GM19438 (cell line): ENCODE data around the gene OTUB2.

Experiments
- ATAC-seq: cut with Tn5 transposase; IDR thresholded peaks from one replicate; pipeline ENCODE4 v1.9.1; 2021; ENCODE audit warnings: low read depth; ENCODE audit not compliant: unreplicated experiment

The OTUB2 gene

DNA sequence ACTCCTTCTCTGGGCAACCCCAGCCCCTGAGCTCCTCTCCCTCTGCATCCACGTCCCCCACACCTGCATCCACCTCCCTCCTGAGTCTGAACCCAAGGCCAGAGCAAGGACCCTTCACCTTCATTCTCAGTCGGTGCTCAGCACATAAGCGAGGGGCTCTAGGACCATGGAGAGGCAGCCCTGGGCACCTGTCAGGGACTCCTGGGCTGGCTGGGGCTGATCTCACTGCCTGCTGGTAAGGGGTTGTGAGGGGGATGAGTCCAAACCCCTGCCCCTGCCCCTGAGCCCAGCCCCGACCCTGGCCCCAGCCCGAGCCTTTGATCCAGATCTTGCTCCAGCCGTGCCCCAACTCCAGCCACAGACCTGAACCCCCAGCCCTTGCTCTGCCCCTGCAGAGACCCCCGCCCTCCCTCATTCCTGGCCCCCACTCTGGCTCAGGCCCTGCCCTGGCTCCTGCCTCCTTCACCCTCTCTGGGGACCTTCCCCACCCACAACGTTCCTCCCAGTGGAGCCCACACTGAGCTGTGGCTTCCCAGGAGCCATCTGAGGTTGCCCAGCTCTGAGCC, 29.9 kb upstream of the OTUB2 start:
- no peak for ATAC-seq

DNA sequence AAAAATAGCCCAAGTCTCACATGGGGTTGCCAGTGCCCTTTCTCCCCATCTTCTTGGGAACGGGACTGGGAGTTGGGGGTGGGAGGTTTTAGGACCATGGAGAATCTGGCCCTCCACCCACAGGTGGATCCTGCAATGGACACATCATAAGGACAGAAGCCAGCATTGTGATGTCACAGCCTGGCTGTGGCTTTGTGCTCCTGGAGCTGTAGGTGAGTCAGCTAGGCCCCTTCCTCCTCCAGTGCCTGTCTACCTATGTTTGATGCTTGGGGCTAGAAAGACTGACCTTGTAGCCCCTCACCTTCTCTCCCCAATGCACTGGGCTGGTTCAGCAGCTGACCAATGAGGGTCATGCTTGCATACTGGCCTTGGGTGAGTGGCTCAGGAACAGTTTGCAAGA, 29.1 kb upstream of the OTUB2 start, which contains the start of gene CCDC197:
CCDC197 (plus strand) TSS at position 220 of the 400 bp plus-strand sequence. CDS start 831 bp downstream, outside the sequence.
- no peak for ATAC-seq

DNA sequence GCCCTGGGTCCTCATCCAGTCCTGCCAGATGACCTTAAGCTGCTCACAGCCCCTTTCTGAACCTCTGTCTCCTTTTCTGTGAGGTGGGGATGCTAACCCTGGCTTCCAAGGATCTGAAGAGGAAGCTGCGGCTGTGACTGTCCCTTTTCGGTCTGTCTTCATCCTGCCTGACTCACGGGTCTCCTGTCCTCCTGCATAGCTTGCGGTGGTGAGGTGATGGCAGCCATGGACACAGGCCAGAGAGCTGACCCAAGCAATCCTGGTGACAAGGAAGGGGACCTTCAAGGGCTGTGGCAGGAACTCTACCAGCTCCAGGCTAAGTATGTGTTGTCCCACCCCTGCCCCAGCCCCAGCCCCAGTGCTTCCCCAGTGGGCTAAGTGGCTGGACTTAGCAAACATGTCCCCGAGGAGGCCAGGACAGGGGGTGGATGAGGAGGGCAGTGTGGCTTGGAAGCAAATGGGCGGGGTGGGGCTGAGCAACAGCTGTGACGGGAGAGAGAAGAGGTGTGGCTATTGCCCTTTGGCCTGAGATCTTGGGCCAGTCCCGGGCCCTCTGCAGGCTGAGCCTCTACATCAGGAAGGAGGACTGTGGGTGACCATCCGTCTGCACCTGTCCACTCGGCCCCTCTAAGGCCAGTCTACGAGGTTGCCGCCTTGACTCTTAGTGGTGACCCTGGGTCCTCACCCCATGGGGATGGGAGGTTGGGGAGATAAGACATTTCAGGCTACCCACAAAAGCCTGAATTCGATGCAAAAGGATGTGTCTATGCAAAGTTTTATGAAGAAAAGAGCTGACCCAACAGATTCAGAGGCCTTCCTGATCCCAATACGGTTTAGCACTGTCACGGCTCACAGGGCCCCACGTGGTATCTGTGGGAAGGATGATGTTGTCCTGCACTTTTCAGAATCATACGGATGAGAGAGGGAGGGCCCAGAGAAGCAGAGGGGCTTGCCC, 27.9 kb upstream of the OTUB2 start:
- no peak for ATAC-seq

DNA sequence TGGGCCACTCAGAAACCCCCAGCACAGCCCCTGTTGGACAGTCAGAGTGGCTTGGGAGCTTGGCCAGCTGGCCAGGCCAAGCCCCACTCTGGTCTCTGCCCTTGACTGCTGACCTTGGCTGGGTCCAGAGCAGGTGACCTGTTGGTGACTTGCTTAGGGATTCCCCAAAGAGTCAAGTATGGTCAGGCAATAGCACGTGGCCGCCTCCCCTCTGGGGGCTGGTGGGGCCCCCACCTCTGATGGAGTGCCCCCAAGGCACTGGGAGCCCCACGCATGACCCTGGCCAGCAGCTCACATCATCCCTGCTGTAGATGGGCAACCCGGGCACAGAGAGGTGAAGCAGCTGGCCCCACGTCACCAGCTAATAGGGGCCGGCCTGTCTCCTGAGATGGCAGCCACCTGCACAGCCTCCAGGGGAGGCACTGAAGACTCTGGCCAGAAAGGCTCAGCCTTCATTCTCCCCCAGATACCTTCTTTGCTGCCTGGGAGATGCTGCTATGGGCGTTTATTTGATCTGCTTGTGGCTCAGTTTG, 27.2 kb upstream of the OTUB2 start:
- no peak for ATAC-seq

DNA sequence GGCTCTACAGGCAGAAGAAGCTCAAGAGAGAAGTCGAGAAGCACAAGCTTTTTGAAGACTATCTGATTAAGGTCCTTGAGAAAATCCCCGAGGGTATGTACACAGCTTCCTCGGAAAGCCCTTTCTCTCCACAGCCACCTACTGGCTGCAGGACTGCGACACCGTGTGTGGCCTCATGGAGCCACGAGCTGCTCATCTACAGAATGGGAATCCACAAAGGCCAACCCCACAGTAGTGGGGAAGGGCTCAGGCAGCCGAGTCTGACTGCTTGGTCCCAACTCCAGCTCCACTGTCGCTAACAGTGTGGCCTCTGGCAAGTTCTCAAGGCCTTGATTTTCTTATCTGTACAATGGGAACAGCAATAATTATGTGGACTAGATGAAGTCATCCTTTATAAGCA, 26.6 kb upstream of the OTUB2 start:
- ATAC-seq, result no peak

DNA sequence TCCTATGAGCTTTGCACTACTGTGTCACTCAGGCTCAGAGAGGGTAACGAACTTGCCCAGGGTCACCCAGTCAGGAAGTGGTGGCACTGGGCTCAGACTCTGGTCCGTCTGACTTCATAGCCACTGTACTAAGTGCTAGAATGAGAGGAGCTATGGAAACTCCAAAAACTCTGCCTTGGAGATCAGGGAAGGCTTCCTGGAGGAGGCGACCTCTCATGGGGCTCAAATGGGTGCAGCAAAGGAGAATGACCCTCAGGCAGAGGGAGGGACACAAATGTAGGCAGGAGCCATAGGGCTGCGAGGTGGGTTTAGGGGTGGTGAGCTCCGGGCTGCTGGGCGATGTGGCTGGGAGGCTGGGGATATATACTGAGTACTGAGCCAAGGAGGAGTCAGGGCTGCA, 25.9 kb upstream of the OTUB2 start:
- ATAC-seq, result no peak

DNA sequence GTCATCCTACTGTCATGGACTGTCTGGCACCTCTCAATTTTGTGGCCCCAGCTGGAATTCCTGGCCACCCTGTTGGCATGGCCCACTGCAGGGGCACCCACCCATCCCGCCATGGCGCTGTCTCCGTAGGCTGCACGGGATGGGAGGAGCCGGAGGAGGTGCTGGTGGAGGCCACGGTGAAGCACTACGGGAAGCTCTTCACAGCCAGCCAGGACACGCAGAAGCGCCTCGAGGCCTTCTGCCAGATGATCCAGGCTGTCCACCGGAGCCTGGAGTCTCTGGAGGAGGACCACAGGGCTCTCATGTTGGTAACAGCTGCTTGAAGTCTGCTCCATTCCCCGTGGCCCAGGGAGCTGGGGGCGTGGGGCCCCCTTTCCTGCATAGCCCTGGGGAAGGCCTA, 25.1 kb upstream of the OTUB2 start:
- no peak for ATAC-seq

DNA sequence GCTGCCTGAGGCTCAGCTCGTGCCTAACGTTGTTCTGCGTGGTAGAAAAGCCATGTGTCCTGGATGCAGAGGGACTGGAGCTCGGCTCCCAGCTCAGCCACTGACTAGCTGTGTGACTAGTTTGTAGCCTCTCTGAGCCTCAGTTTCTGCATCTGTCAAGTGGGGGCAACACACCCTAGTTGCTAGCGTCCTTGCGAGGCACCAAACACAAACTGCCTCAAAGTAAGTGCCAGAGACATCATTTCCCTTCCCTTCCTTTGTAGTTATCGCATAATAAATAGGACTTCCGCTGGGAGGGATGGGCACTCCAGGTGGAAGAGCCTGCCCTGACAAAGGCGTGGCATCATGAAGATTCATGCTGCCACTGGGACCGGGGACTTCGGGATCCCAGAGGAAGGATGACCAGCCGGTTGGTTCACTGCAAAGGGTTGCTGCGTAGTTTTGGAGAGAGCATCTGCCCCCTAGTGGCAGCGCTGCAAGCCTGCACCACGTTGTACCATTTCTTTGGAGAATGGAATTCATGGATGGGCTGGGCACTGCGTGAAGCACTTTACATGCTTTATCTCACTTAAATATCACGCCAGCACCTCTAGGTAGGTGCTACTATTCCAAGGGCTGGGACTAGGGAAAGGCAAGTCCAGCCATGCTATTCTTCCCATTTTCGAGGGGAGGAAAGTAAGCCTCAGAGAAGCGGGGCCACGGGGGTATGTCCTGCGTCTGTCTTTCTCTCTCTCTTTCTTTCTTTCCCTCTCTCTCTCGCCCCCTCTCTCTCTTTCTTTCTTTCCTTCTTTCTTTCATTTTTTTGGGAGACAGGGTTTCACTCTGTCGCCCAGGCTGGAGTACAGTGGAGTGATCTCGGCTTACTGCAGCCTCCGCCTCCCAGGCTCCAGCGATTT, 24.4 kb upstream of the OTUB2 start:
- ATAC-seq, result peak; percentile 69

DNA sequence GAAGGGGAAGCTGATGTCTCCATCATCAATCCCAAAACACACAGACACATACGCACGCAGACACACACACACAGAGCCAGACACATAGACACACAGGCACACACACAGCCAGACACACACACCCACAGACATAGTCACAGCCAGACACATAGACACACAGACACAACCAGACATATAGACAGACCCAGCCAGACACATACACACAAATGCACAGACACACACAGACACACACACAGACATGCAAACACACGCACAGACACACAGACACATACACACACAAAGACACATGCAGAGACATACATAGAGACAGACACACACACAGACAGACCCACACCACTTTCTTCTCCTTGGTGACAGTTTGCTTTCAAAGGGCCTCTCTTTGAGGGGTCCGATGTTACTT, 22.7 kb upstream of the OTUB2 start:
- ATAC-seq, result no peak

DNA sequence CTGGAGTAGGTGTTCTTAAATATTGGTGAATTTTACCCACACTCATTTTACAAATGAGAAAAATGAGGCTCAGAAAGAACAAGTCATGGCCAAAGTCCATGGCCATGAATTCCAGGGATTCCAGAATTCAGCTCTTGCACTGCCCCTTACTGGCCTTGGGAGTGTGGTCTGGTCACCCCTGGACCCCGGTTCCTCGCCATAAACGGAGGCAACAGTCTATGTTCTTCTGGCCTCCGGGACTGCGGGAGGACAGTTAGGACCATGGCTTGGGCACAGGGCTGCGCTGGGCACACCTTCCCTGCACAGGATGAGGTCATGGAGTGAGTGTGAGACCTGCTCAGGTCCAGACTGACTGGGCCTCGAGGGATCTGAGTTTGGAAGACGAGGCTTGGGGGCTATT, 22.1 kb upstream of the OTUB2 start:
- no peak for ATAC-seq

DNA sequence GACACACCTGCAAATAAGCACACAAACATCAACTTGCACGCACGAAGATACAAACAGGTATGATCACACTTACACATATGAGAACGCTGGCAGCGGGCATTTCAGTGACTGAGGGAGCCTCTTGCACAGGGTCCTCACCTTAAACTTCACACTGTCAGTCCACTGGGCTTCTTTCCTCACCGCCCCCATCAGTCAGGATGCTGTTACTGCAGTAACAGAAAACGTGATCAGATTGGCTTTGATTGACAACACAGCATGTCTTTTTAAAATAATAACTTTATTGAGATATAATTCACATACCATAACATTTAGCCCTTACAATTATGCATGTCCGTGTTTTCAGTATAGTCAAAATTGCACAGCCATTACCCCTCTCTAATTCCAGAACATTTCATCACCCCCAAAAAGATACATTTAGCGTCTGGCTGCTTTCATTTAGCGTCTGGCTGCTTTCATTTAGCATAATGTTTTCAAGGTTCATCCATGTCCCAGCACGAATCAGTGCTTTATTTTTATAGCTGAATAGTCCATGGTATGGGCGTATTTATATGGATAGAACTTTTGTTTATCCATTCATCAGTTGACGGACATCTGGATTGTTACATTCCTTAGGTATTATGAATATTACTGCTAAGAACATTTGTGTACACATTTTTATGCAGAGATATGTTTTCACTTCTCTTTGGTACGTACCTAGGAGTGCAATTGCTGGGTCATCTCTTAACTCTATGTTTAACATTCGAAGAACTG, 20.6 kb upstream of the OTUB2 start:
- no peak for ATAC-seq

DNA sequence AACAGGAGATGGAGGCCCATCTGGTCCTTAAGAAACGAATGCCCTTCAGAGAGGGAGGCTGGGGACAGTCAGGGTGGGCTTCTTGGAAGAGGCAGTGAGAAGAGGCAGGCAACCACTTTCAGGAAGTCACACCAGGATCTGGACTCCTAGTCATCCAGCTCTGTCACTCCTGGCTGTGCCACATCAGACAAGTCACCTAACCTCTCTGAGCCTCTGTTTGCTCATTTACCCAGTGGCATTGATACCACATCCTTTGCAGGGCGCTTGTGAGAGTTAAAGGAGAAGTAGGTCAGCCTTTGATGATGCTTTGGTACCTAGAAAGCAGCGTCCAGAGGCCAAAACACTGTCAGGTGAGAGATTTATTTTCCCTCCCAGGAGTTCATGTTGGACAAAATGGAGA, 17.9 kb upstream of the OTUB2 start:
- no peak for ATAC-seq

DNA sequence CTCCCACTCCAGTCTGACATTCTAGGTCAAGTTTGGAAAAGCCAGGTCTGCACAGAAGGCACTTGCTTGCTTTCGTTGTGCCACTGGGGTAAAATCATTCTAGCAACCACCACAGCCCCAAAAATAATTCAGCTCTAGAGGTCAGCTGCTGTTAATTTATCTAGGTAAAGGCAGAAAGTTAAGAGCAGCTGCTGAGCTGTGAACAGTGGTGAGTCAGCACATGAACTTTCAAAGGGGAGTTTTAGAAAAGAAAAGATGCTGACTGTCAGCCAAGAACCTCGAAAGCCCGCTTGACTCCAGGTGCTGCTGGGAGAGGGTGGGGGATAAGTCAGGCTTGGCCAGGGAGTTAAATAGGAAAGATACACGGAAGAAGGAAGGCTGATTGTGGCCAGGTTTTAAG, 16.4 kb upstream of the OTUB2 start:
- ATAC-seq, result no peak

DNA sequence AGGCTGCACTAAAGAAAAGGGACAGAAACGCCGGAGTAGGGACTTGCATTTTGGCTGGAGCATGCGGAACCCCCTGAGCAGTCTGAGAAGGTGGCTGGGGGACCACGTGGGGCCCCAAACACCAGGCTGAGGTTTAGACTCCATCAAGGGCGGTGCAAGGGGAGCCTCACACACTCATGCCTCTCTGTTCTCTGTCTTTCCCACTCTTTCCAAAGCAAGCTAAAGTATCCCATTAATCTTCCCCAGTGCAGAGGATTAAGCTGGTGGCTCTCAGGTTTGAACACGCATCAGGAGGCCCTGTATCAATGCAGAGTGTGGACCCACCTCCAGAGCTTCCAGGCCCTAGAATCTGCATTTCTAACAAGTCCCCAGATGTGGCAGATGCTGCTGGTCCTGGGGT, 15.5 kb upstream of the OTUB2 start:
- no peak for ATAC-seq

DNA sequence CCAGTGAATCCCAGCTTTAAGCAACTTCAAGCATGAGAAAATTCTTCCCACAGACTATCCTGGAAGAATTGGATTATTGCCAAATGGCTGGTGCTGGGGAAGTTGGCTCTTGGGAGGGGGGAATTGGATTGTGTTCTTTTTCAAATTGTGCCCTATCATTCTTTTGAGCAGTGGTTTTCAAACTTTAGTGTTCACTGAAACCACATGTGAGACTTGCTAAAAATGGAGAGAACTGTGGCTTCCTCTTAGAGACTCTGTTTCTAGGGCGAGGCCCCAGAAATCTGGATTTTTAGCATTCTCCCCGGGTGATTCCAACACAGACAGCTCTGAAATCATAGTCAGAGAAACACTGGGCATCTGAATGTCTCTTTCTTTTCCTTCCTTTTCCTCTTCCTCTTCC, 14.3 kb upstream of the OTUB2 start:
- no peak for ATAC-seq

DNA sequence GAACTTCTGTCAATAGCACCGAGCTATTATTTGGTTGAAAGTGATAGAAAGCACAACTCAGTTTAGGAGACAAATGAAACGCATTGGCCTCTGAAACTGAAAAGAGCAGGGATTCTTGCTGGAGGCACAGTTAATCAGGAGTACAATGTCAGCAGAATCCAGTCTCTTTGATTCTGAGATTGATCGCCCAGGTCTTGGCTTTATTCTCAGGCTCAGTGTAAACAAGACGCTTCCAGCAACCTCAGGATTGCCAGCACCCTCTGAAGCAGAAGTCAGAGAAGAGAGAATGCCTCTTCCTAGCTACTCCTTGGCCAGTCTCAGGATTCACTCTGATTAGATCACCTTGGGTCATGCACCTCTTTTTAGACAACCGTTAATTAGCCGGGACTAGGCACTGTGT, 11.8 kb upstream of the OTUB2 start:
- ATAC-seq, result no peak

DNA sequence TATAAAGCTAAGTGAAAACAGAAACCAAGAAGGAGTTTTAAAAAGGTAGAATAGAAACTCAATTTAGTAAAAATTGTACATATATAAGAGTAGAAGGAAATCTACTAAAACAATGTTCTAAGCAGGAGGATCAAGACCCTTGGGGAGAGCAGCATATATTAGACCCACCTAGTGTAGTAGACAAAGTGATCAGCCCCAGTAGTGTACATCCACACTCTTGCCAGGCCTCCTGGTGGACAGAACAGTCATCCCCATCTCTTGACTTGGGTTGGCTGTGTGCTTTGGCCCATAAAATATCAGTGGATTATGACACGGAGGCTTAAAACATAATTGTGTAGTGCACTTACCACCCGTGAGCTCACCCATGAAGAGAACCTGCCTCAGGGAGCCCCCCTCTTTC, 10.9 kb upstream of the OTUB2 start:
- no peak for ATAC-seq

DNA sequence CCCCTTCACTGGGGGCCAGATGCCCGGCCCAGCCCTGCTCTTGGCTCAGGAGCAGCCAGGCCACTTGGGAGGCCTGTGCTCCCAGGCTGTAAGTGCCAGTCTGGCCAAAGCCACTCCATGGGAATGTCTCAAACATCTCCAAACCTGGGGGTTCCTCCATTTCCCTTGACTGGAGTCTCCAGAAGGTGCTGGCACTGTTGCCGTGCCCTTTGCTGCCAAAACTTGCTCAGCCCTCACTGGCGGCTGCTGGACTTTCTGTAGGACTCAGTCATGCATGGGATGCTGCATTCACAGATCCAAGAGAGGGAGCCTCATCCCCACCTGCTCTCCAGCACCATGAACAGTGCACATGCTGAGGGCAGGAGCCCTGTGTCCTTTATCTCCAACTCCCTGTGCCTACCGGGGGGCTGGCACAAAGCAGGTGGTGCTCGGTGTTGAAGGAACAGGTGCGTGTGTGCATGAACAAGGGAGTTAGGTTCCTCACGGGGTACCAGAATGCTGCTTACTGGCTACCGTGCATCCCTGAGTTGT, 9.6 kb upstream of the OTUB2 start:
- no peak for ATAC-seq

DNA sequence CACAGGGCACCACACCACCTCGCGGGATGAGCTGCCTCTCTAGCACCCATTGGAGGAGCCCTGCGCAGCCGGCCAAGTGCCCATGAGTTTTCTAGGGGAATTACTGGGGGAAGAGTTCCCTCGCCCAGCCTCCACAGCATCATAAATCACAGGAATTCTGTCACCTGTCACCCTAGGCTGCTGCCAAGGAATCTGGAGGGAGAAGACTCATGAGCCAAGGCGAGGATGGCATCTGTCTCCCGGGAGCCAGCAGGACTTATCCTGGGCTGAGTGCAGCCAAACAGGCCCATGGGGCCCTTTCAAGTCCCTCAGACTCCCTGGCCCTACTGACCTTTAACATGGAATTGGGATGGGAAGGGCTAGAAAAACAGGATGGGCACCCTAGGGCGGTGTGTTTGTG, 7.8 kb upstream of the OTUB2 start:
- no peak for ATAC-seq

DNA sequence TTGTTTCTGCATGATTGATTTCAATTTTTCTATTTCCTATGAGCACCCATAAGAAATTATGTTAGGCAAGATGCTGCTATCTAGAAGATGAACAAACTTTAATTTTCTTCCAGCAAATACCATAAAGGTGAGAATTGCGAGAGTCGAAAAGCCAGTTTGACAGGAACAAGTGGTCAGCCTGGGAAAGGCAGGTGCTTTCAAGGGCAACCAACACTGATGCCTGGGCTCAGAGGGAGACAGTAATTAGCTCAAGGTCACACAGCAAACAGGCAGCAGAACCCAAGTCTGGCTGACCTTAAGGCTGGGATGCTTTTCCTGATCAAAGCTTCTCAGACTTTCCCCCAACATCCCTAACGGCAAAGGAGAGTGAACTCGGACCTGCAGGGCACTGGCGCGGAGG, 6.8 kb upstream of the OTUB2 start:
- no peak for ATAC-seq
